H9 (cell line): ENCODE data around the gene LRRC3. TPM values are rescaled to one million over a fixed set of nuclear protein-coding genes. Genes with fewer than 3 reads are reported as not detected.

ENCODE experiments used
- DNase-seq: peaks from one replicate; pipeline ENCODE4 v3.0.0-alpha.2; 2017
- H2AFZ ChIP-seq: one replicate; pipeline ENCODE4 v1.6.1; 2013; ENCODE audit warnings: mild to moderate bottlenecking, low read length, control low read depth, moderate library complexity
- H2AK5ac ChIP-seq: 2 replicates; pipeline ENCODE4 v1.6.1; 2013; ENCODE audit warnings: low read length, control low read depth, mixed read lengths; ENCODE audit not compliant: insufficient read length
- H2BK120ac ChIP-seq: one replicate; pipeline ENCODE4 v1.6.1; 2013; ENCODE audit warnings: low read depth, mild to moderate bottlenecking, low read length, control low read depth, inconsistent platforms; ENCODE audit not compliant: poor library complexity, severe bottlenecking
- H2BK12ac ChIP-seq: 2 replicates; pipeline ENCODE4 v1.6.1; 2013; ENCODE audit warnings: low read length, control low read depth, mixed read lengths, low read depth; ENCODE audit not compliant: insufficient read length
- H2BK15ac ChIP-seq: 2 replicates; pipeline ENCODE4 v1.6.1; 2013; ENCODE audit warnings: low read depth, low read length, control low read depth
- H2BK20ac ChIP-seq: one replicate; pipeline ENCODE4 v1.6.1; 2013; ENCODE audit warnings: low read depth, mild to moderate bottlenecking, low read length, control low read depth, inconsistent platforms; ENCODE audit not compliant: poor library complexity, severe bottlenecking
- H2BK5ac ChIP-seq: 2 replicates; pipeline ENCODE4 v1.6.1; 2013; ENCODE audit warnings: low read length, control low read depth, mixed read lengths; ENCODE audit not compliant: insufficient read length
- H3K14ac ChIP-seq: 2 replicates; pipeline ENCODE4 v1.6.1; 2013; ENCODE audit warnings: low read length, control low read depth; ENCODE audit not compliant: insufficient read depth
- H3K18ac ChIP-seq: 2 replicates; pipeline ENCODE4 v1.6.1; 2013; ENCODE audit warnings: low read depth, mild to moderate bottlenecking, mixed read lengths, low read length, control low read depth; ENCODE audit not compliant: insufficient read length
- H3K23ac ChIP-seq: 2 replicates; pipeline ENCODE4 v1.6.1; 2013; ENCODE audit warnings: low read length, control low read depth, mixed read lengths, low read depth; ENCODE audit not compliant: insufficient read length
- H3K23me2 ChIP-seq: 2 replicates; pipeline ENCODE4 v1.6.1; 2013; ENCODE audit warnings: low read depth, mild to moderate bottlenecking, mixed read lengths, low read length, control low read depth; ENCODE audit not compliant: insufficient read length, poor library complexity, severe bottlenecking
- H3K27ac ChIP-seq: 2 replicates; pipeline ENCODE4 v1.5.1; 2013; ENCODE audit warnings: low read length, control low read depth, mixed read lengths, low read depth; ENCODE audit not compliant: insufficient read length
- H3K27me3 ChIP-seq: 2 replicates; pipeline ENCODE4 v1.6.1; 2013; ENCODE audit warnings: low read length, control low read depth, inconsistent platforms; ENCODE audit not compliant: insufficient read depth
- H3K4ac ChIP-seq: 2 replicates; pipeline ENCODE4 v1.6.1; 2013; ENCODE audit warnings: low read depth, mild to moderate bottlenecking, control low read depth, inconsistent platforms, low read length, moderate library complexity
- H3K4me1 ChIP-seq: 2 replicates; pipeline ENCODE4 v1.6.1; 2013; ENCODE audit warnings: low read length, control low read depth, inconsistent platforms; ENCODE audit not compliant: insufficient read depth
- H3K4me2 ChIP-seq: 2 replicates; pipeline ENCODE4 v1.6.1; 2013; ENCODE audit warnings: low read length, control low read depth, mixed read lengths; ENCODE audit not compliant: insufficient read length, insufficient read depth
- H3K56ac ChIP-seq: 2 replicates; pipeline ENCODE4 v1.6.1; 2013; ENCODE audit warnings: low read depth, mild to moderate bottlenecking, mixed read lengths, low read length, control low read depth; ENCODE audit not compliant: insufficient read length
- H3K79me1 ChIP-seq: 2 replicates; pipeline ENCODE4 v1.6.1; 2013; ENCODE audit warnings: low read depth, mild to moderate bottlenecking, moderate library complexity, low read length, control low read depth, inconsistent platforms; ENCODE audit not compliant: insufficient read depth, poor library complexity, severe bottlenecking
- H3K79me2 ChIP-seq: 2 replicates; pipeline ENCODE4 v1.6.1; 2013; ENCODE audit warnings: low read length, control low read depth, inconsistent platforms; ENCODE audit not compliant: insufficient read depth
- H3K9ac ChIP-seq: 2 replicates; pipeline ENCODE4 v1.6.1; 2013; ENCODE audit warnings: low read length, control low read depth, mixed read lengths; ENCODE audit not compliant: insufficient read length; ENCODE audit errors: extremely low read depth
- H3K9me3 ChIP-seq: one replicate; pipeline ENCODE4 v1.6.1; 2013; ENCODE audit warnings: low read depth, low read length, inconsistent platforms; ENCODE audit not compliant: control insufficient read depth
- H3T11ph ChIP-seq: one replicate; pipeline ENCODE4 v1.6.1; 2013; ENCODE audit warnings: mild to moderate bottlenecking, low read length, control low read depth, inconsistent platforms
- H4K20me1 ChIP-seq: one replicate; pipeline ENCODE4 v1.6.1; 2013; ENCODE audit not compliant: control insufficient read depth, insufficient read length, insufficient read depth
- H4K5ac ChIP-seq: 2 replicates; pipeline ENCODE4 v1.6.1; 2013; ENCODE audit warnings: low read depth, mild to moderate bottlenecking, mixed read lengths, low read length, control low read depth; ENCODE audit not compliant: insufficient read length
- H4K8ac ChIP-seq: replicated peaks from 2 replicates; pipeline ENCODE4 v1.6.1; 2013; ENCODE audit warnings: low read length, control low read depth, mixed read lengths, low read depth; ENCODE audit not compliant: insufficient read length
- H4K91ac ChIP-seq: 2 replicates; pipeline ENCODE4 v1.6.1; 2013; ENCODE audit warnings: low read depth, mild to moderate bottlenecking, moderate library complexity, mixed read lengths, low read length, control low read depth; ENCODE audit not compliant: insufficient read length
- H3K27ac Mint-ChIP-seq, 3 experiments: 2 replicates in 2 of 3; 3 replicates in 1 of 3; pipeline ENCODE4 v1.8.0; 2020 to 2021; ENCODE audit warnings: mixed read lengths in 3 of 3, mild to moderate bottlenecking in 1 of 3, moderate library complexity in 1 of 3
- H3K27me3 Mint-ChIP-seq: 2 replicates; pipeline ENCODE4 v1.8.0; 2021; ENCODE audit warnings: low read depth, mild to moderate bottlenecking, moderate library complexity, mixed read lengths
- H3K36me3 Mint-ChIP-seq, 3 experiments: 2 replicates in 2 of 3; 3 replicates in 1 of 3; pipeline ENCODE4 v1.8.0; 2020 to 2021; ENCODE audit warnings: low read depth in 3 of 3, mixed read lengths in 3 of 3; ENCODE audit not compliant: insufficient read depth in 1 of 3
- H3K4me1 Mint-ChIP-seq, 2 experiments: 2 replicates each; pipeline ENCODE4 v1.8.0; 2020; ENCODE audit warnings: mixed read lengths in 2 of 2
- H3K4me3 Mint-ChIP-seq, 2 experiments: 2 replicates in 1 of 2; 3 replicates in 1 of 2; pipeline ENCODE4 v1.8.0; 2020 to 2021; ENCODE audit warnings: mild to moderate bottlenecking in 2 of 2, mixed read lengths in 2 of 2, moderate library complexity in 1 of 2
- H3K9me3 Mint-ChIP-seq, 2 experiments: 2 replicates in 1 of 2; 3 replicates in 1 of 2; pipeline ENCODE4 v1.8.0; 2020; ENCODE audit warnings: mild to moderate bottlenecking in 2 of 2, mixed read lengths in 2 of 2, moderate library complexity in 1 of 2
- WGBS: extraction: QIAGEN DNeasy Blood & Tissue Kit; methylation state at CpG from one replicate; pipeline ENCODE4 v1.1.7; 2013; ENCODE audit warnings: missing lambda C conversion rate, low lambda C conversion rate, mixed read lengths; ENCODE audit not compliant: insufficient read length; ENCODE audit errors: extremely low coverage; 5-methylcytosine and 5-hydroxymethylcytosine counted together
- total RNA-seq: library from RNA; stranded (reverse); gene quantifications from 2 replicates; pipeline ENCODE4 v1.2.1, GENCODE V29; 2021
- TF ChIP-seq, protein P1 (sequence below): fragments of 200-600 bp; sonication (generic); conservative IDR thresholded peaks from 3 replicates; pipeline ENCODE4 v1.8.0; 2021; ENCODE audit warnings: antibody characterized with exemption, mild to moderate bottlenecking

The LRRC3 gene
- total RNA-seq, 1 experiment from 2014 or later, result 3.1 TPM

- H3T11ph ChIP-seq, result no peak overlapping the region
- H2BK5ac ChIP-seq, result no peak overlapping the region
- H3K9me3 ChIP-seq, result no peaks in the 10 kb centered on the region
- Mint-ChIP-seq H3K4me3 (no peak overlapping the region), H3K36me3 (peaks cover 0 to 2% (median 0%) of the 10 kb centered on the region in 3 experiments; a peak in 1 of 7 replicates), H3K9me3 (no peaks in the 10 kb centered on the region; a peak in 1 of 5 replicates), H3K27ac (no peak overlapping the region; a peak in 1 of 7 replicates), H3K27me3 (no peaks in the 10 kb centered on the region), H3K4me1 (peaks cover 0 to 8% of the 10 kb centered on the region in 2 experiments; a peak in 3 of 4 replicates)
- no peak overlapping the region for H3K14ac ChIP-seq
- H4K8ac ChIP-seq, result no peak overlapping the region
- no peaks in the 10 kb centered on the region for H3K79me2 ChIP-seq
- H3K23me2 ChIP-seq, result no peaks in the 10 kb centered on the region
- H4K91ac ChIP-seq, result no peak overlapping the region
- no peak overlapping the region for H3K23ac ChIP-seq
- H3K27ac ChIP-seq, result no peak overlapping the region
- H2BK15ac ChIP-seq, result no peak overlapping the region
- H2AFZ ChIP-seq, result no peak overlapping the region
- no peaks in the 10 kb centered on the region for H3K79me1 ChIP-seq
- H2BK12ac ChIP-seq, result no peak overlapping the region
- H3K18ac ChIP-seq, result no peak overlapping the region
- H3K4me2 ChIP-seq, result no peak overlapping the region
- H2AK5ac ChIP-seq, result no peak overlapping the region
- H3K4ac ChIP-seq, result no peak overlapping the region
- no peak overlapping the region for H4K5ac ChIP-seq
- no peak overlapping the region for H3K9ac ChIP-seq
- no peaks in the 10 kb centered on the region for H4K20me1 ChIP-seq
- H3K56ac ChIP-seq, result no peak overlapping the region
- DNase-seq, result no peak
- no peaks in the 10 kb centered on the region for H3K27me3 ChIP-seq
- H2BK120ac ChIP-seq, result no peak overlapping the region
- H2BK20ac ChIP-seq, result no peak overlapping the region
- TF ChIP-seq, protein P1, sequence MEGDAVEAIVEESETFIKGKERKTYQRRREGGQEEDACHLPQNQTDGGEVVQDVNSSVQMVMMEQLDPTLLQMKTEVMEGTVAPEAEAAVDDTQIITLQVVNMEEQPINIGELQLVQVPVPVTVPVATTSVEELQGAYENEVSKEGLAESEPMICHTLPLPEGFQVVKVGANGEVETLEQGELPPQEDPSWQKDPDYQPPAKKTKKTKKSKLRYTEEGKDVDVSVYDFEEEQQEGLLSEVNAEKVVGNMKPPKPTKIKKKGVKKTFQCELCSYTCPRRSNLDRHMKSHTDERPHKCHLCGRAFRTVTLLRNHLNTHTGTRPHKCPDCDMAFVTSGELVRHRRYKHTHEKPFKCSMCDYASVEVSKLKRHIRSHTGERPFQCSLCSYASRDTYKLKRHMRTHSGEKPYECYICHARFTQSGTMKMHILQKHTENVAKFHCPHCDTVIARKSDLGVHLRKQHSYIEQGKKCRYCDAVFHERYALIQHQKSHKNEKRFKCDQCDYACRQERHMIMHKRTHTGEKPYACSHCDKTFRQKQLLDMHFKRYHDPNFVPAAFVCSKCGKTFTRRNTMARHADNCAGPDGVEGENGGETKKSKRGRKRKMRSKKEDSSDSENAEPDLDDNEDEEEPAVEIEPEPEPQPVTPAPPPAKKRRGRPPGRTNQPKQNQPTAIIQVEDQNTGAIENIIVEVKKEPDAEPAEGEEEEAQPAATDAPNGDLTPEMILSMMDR, result no peak
- WGBS, result no CpG with 5 or more reads among the region's 25 CpGs
- no peaks in the 10 kb centered on the region for H3K4me1 ChIP-seq
Observed at GRCh38 chr21:44462086-44462833, 7.0 kb downstream of the LRRC3 start.
